ENCODE data around the gene MLEC. TPM values are rescaled to one million over a fixed set of nuclear protein-coding genes. Genes with fewer than 3 reads are reported as not detected.

The MLEC gene
- total and polyA plus RNA-seq, 9 of the 15 experiments (the other 6 are each of a cell fraction or from before 2014, with no cell fraction given) = 18.5 to 108 (median 57.8) TPM

- no peak overlapping the region for H3K9ac ChIP-seq (ENCODE audit: insufficient read depth in 1 of 2, low read depth in 2 of 2, low read length in 2 of 2)
- FAIRE-seq = no peak
- no peak overlapping the region for H3K4me2 ChIP-seq (ENCODE audit: insufficient read depth, low read length)
- in situ Hi-C loops (cut with MboI) (no loop called here), intact Hi-C loops (cut with micrococcal nuclease) (loop anchor here (10.0 kb wide), 2 partner anchors 208 to 318 kb away; partner anchors contain the start of genes COX6A1 and PLA2G1B)
- ChIA-PET POLR2A (interaction anchor here (0.8 kb wide), 1 partner anchor 426 kb away, joined by 3 read pairs; no protein-coding TSS in a partner anchor), CTCF (ENCODE audit: low intra/inter-chr PET ratio) (interaction anchor here (0.7 to 1.6 kb wide), 3 partner anchors 59 to 521 kb away, joined by 3 read pairs; no protein-coding TSS in a partner anchor)
- H3K79me2 ChIP-seq (ENCODE audit: control insufficient read depth, insufficient read depth, low read length) = no peaks in the 10 kb centered on the region
- no peak overlapping the region for H3K4me3 ChIP-seq
- H2AFZ ChIP-seq (ENCODE audit: low read depth, low read length) = no peak overlapping the region
- BruUV-seq (replicated peaks) = no TSS peak
- no peaks in the 10 kb centered on the region for H3K9me3 ChIP-seq (replicated peaks; ENCODE audit: control insufficient read depth, insufficient read depth, low read depth, low read length)
- TF ChIP-seq RAD51 (IDR thresholded peaks at IDR 0.05; ENCODE audit: borderline replicate concordance, low read depth) (no peak), TEAD2 (tag; IDR thresholded peaks at IDR 0.05) (no peak), PHF21A (IDR thresholded peaks at IDR 0.05; ENCODE audit: borderline replicate concordance, low read depth) (no peak), ZNF143 (CRISPR knock-in tag; IDR thresholded peaks at IDR 0.05) (no peak), PTTG1 (tag; IDR thresholded peaks at IDR 0.05; ENCODE audit: low read depth) (no peak), ETV6 (IDR thresholded peaks at IDR 0.05; ENCODE audit: borderline replicate concordance in 1 of 2, low read depth in 2 of 2, low read length in 1 of 2) (no peak), ETV6 (CRISPR knock-in tag; IDR thresholded peaks at IDR 0.05; ENCODE audit: borderline replicate concordance) (no peak), ZBTB12 (CRISPR knock-in tag; IDR thresholded peaks at IDR 0.05) (no peak), ZNF740 (CRISPR knock-in tag; IDR thresholded peaks at IDR 0.05) (no peak), ZNF740 (tag; IDR thresholded peaks at IDR 0.05) (no peak), RBM34 (IDR thresholded peaks at IDR 0.05; ENCODE audit: borderline replicate concordance, insufficient read depth, low read length) (no peak), SRSF1 (IDR thresholded peaks at IDR 0.05; ENCODE audit: low read depth, low read length) (no peak), IFI16 (CRISPR knock-in tag; IDR thresholded peaks at IDR 0.05) (no peak), SNAPC5 (CRISPR knock-in tag; IDR thresholded peaks at IDR 0.05) (no peak), CHCHD3 (CRISPR knock-in tag; IDR thresholded peaks at IDR 0.05) (no peak)
- ATAC-seq = no peak
- H3K27ac ChIP-seq (ENCODE audit: extremely low read depth, low read depth, low read length) = no peak overlapping the region
- H3K36me3 ChIP-seq (ENCODE audit: control insufficient read depth, insufficient read depth, low read length) = no peaks in the 10 kb centered on the region
- no peak for DNase-seq (ENCODE audit: extremely low read depth in 1 of 4, low spot score in 3 of 4)
- H3K27me3 ChIP-seq (ENCODE audit: control insufficient read depth in 2 of 2, insufficient read depth in 2 of 2, low read length in 2 of 2) = peaks cover 29 to 40% of the 10 kb centered on the region in 2 experiments
- H3K9me1 ChIP-seq (ENCODE audit: control insufficient read depth, insufficient read depth, low read length) = no peaks in the 10 kb centered on the region
- WGBS (ENCODE audit: insufficient coverage, low coverage, missing lambda C conversion rate) = 9% methylated on average over 4 of the region's 4 CpGs
- H4K20me1 ChIP-seq (replicated peaks; ENCODE audit: control insufficient read depth, insufficient read depth, low read length) = no peaks in the 10 kb centered on the region; the same call in 1 of the 2 replicates
- H3K4me1 ChIP-seq (replicated peaks in 1 of 2; ENCODE audit: control insufficient read depth in 2 of 2, insufficient read depth in 2 of 2, low read length in 2 of 2) = peaks cover 0 to 19% of the 10 kb centered on the region in 2 experiments; a peak in 3 of 5 replicates
Observed at GRCh38 chr12:120642826-120643225, 44.1 kb upstream of the MLEC start.
